ENCODE measurements around the gene GOT1. TPM values are rescaled to one million over a fixed set of nuclear protein-coding genes. Genes with fewer than 3 reads are reported as not detected.

GOT1 gene
- polyA plus RNA-seq, 1 donor, result 40.9 TPM

DNA sequence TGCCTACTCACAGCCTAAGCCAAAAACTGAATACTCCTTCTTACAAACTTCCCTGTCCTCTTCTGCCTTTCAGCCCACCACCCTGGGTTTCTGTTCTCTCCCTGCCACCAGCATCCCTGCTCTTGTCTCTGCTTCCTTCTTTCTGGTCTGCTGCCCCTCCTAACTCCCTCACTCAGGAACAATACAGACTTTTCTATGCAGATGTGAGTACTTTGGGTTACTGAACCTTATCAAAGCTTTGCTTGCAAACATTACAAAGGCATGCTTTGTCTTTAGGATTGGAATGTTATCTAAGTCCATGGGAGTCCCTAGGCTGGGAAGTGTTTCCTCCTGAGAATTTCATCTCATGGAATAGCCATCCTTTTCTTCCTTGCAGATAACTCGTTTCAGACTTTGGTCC lies 72.3 kb downstream of the GOT1 start:
- DNase-seq (ENCODE audit: low read depth), result no peak

DNA sequence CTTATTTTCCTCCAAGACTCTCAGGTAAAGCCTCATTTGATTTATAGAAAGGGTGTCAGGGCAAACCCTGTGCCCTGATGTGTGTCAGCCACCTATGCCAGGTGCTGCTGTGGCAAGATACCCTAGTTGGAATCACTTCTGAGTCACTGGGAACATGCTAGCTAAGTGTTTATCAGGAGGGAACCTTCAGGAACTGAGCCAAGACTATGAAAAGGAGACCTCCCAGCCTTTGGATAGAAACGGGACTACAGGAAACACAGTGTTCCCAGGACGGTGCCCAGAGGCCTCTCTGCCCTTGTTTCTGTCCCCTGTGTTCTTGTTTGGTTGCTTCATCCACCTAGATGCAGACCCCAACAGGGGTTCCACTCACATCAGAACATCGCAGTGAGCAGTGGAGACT lies 72.7 kb downstream of the GOT1 start:
- DNase-seq (ENCODE audit: low read depth), result no peak

DNA sequence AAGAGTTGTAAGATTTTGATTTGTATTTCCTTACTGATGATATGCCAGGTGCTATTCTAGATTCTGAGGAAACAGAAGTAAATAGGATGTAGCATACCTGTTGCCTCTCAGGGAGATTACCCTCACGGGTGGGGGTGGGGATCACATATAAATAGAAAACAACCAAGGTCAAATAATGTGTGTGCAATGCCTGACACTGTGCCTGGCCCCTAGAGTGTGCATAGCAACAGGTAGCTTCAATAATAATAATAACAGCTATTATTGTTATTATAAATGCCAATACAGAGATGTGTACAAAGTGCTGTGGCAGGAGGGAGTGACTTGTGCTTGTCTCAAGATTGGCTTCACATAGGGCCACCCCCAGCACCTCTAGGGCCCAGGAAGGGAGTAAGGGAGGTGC lies 77.2 kb downstream of the GOT1 start:
- DNase-seq (ENCODE audit: low read depth), result no peak

- no peak for DNase-seq (ENCODE audit: low read depth)
Observed at GRCh38 chr10:99347672-99348071, 82.8 kb downstream of the GOT1 start.

Other genes starting within 250 kb of the GOT1 start
- 0.25 TPM for gene HPSE2, start 194.8 kb downstream of the GOT1 start, polyA plus RNA-seq (ENCODE audit: insufficient read length)
- 0.03 TPM for gene CNNM1, start 101.3 kb downstream of the GOT1 start, polyA plus RNA-seq (ENCODE audit: insufficient read length)
- 1.2 TPM for gene NKX2-3, start 102.3 kb upstream of the GOT1 start, polyA plus RNA-seq (ENCODE audit: insufficient read length)
- gene SLC25A28, start 189.8 kb upstream of the GOT1 start, polyA plus RNA-seq (ENCODE audit: insufficient read length), result 32.8 TPM
- 3.7 TPM for gene ENTPD7, start 228.9 kb upstream of the GOT1 start, polyA plus RNA-seq (ENCODE audit: insufficient read length)